UCSD-AML1 (cell line): ENCODE data around the gene SEMA4C.

Experiments
- DNase-seq: peaks from one replicate; lab custom pipeline; 2025; ENCODE audit not compliant: unreplicated experiment; lab: John Stamatoyannopoulos, UW

Gene SEMA4C

GRCh38 chr2:96882906-96883305 lies 13.0 kb upstream of the SEMA4C start:
- no peak for DNase-seq

- DNase-seq = no peak
Measured at GRCh38 chr2:96882230-96882629, 12.3 kb upstream of the SEMA4C start.

- no peak for DNase-seq
Measured at GRCh38 chr2:96881349-96882195, 11.7 kb upstream of the SEMA4C start.

GRCh38 chr2:96880891-96881273 lies 11.0 kb upstream of the SEMA4C start:
- DNase-seq = no peak

- DNase-seq = no peak
Measured at GRCh38 chr2:96879545-96880040, 9.7 kb upstream of the SEMA4C start.

- DNase-seq = no peak
Measured at GRCh38 chr2:96878796-96879544, 9.1 kb upstream of the SEMA4C start.

GRCh38 chr2:96878171-96878570 lies 8.3 kb upstream of the SEMA4C start:
- DNase-seq = no peak

GRCh38 chr2:96877631-96878092 lies 7.8 kb upstream of the SEMA4C start:
- DNase-seq = no peak

- DNase-seq = no peak
Measured at GRCh38 chr2:96877042-96877451, 7.2 kb upstream of the SEMA4C start.

GRCh38 chr2:96876269-96877041 lies 6.6 kb upstream of the SEMA4C start:
- no peak for DNase-seq

GRCh38 chr2:96875498-96876268 lies 5.8 kb upstream of the SEMA4C start:
- DNase-seq = no peak

- DNase-seq = no peak
Measured at GRCh38 chr2:96874198-96874831, 4.4 kb upstream of the SEMA4C start.

- peak; percentile 32 for DNase-seq
Measured at GRCh38 chr2:96873651-96874096, 3.8 kb upstream of the SEMA4C start.

GRCh38 chr2:96872591-96873349 lies 2.9 kb upstream of the SEMA4C start:
- no peak for DNase-seq

- DNase-seq = no peak
Measured at GRCh38 chr2:96870626-96871255, 861 bp upstream of the SEMA4C start.

- no peak for DNase-seq
Measured at GRCh38 chr2:96869281-96869821, 529 bp downstream of the SEMA4C start.

GRCh38 chr2:96868555-96869280 lies 1.2 kb downstream of the SEMA4C start:
- peak; percentile 71 for DNase-seq
